IMR-90 (cell line): Measurements from ENCODE around the gene CAMTA1. TPM values are rescaled to one million over a fixed set of nuclear protein-coding genes. Genes with fewer than 3 reads are reported as not detected.

Experiments used
- ATAC-seq: fragments of 200-7000 bp; cut with Tn5 transposase; 2 replicates; pipeline ENCODE4 v1.9.1; 2020; ENCODE audit warnings: low read depth, mild to moderate bottlenecking, moderate library complexity
- BruUV-seq: library from RNA; stranded (reverse); fragments of 400-500 nt; replicated peaks from 2 replicates; lab custom pipeline; 2021; lab: Mats Ljungman, UMichigan
- CTCF ChIA-PET: fragments of 300-600 bp; formaldehyde crosslinking; extraction: SDS; loops from one replicate; lab custom pipeline; 2021; ENCODE audit warnings: antibody characterized with exemption; lab: Yijun Ruan, JAX
- POLR2A ChIA-PET: fragments of 300-600 bp; sonication (Branson Sonifier 250); formaldehyde crosslinking; loops from one replicate; lab custom pipeline; 2022; ENCODE audit warnings: antibody characterized with exemption; ENCODE audit not compliant: unreplicated experiment; lab: Charles Lee
- DNase-seq: peaks from one replicate; pipeline ENCODE4 v3.0.0; 2013
- H2AFZ ChIP-seq: replicated peaks from 2 replicates; pipeline ENCODE3; 2013; ENCODE audit warnings: low read length, mild to moderate bottlenecking; ENCODE audit not compliant: poor library complexity
- H2AK5ac ChIP-seq: 2 replicates; pipeline ENCODE4 v1.6.1; 2013; ENCODE audit warnings: low read depth, low read length, inconsistent platforms
- H2AK9ac ChIP-seq: replicated peaks from 2 replicates; pipeline ENCODE3; 2013; ENCODE audit warnings: mild to moderate bottlenecking, low read depth, low read length, moderate library complexity; ENCODE audit not compliant: poor library complexity
- H2BK120ac ChIP-seq: 2 replicates; pipeline ENCODE4 v1.6.1; 2013; ENCODE audit warnings: low read depth, low read length, inconsistent platforms
- H2BK15ac ChIP-seq: 3 replicates; pipeline ENCODE4 v1.6.1; 2013; ENCODE audit warnings: low read depth, low read length, inconsistent platforms
- H2BK20ac ChIP-seq: 2 replicates; pipeline ENCODE4 v1.6.1; 2013; ENCODE audit warnings: low read depth, mild to moderate bottlenecking, inconsistent platforms, low read length, moderate library complexity
- H2BK5ac ChIP-seq: 2 replicates; pipeline ENCODE4 v1.6.1; 2013; ENCODE audit warnings: mild to moderate bottlenecking, low read depth, low read length, inconsistent platforms; ENCODE audit not compliant: poor library complexity, severe bottlenecking
- H3K14ac ChIP-seq: replicated peaks from 2 replicates; pipeline ENCODE4 v1.6.1; 2013; ENCODE audit warnings: low read depth, low read length, inconsistent platforms
- H3K18ac ChIP-seq: 2 replicates; pipeline ENCODE4 v1.6.1; 2013; ENCODE audit warnings: low read depth, low read length, control low read depth
- H3K23ac ChIP-seq: 2 replicates; pipeline ENCODE4 v1.6.1; 2013; ENCODE audit warnings: low read depth, low read length, inconsistent platforms
- H3K27ac ChIP-seq: 2 replicates; pipeline ENCODE4 v1.5.1; 2013; ENCODE audit warnings: mild to moderate bottlenecking, control low read depth, low read length; ENCODE audit not compliant: insufficient read depth
- H3K27me3 ChIP-seq: 2 replicates; pipeline ENCODE4 v1.6.1; 2013; ENCODE audit warnings: low read length; ENCODE audit not compliant: control insufficient read depth, insufficient read depth
- H3K36me3 ChIP-seq: 2 replicates; pipeline ENCODE4 v1.6.1; 2013; ENCODE audit warnings: low read length, mixed read lengths; ENCODE audit not compliant: control insufficient read depth, insufficient read depth
- H3K4ac ChIP-seq: 2 replicates; pipeline ENCODE4 v1.6.1; 2013; ENCODE audit warnings: low read depth, low read length, inconsistent platforms
- H3K4me1 ChIP-seq: 2 replicates; pipeline ENCODE4 v1.6.1; 2013; ENCODE audit warnings: low read length, mixed read lengths; ENCODE audit not compliant: control insufficient read depth, insufficient read depth
- H3K4me2 ChIP-seq: 2 replicates; pipeline ENCODE4 v1.6.1; 2013; ENCODE audit warnings: low read depth, mild to moderate bottlenecking, control low read depth, low read length, moderate library complexity
- H3K4me3 ChIP-seq: 2 replicates; pipeline ENCODE4 v1.5.1; 2013; ENCODE audit warnings: low read depth, mild to moderate bottlenecking, control low read depth, low read length, moderate library complexity; ENCODE audit not compliant: insufficient read depth
- H3K56ac ChIP-seq: 2 replicates; pipeline ENCODE4 v1.6.1; 2013; ENCODE audit warnings: low read length, inconsistent platforms; ENCODE audit not compliant: insufficient read depth; ENCODE audit errors: extremely low read depth
- H3K79me1 ChIP-seq, 2 experiments: 2 replicates each; pipeline ENCODE4 v1.6.1; 2013; ENCODE audit warnings: low read length in 2 of 2, inconsistent platforms in 1 of 2, low read depth in 1 of 2
- H3K9ac ChIP-seq: 2 replicates; pipeline ENCODE4 v1.6.1; 2013; ENCODE audit warnings: low read depth, low read length, control low read depth
- H3K9me1 ChIP-seq: 2 replicates; pipeline ENCODE4 v1.6.1; 2013; ENCODE audit warnings: low read length, inconsistent platforms; ENCODE audit not compliant: insufficient read depth
- H3K9me3 ChIP-seq: 2 replicates; pipeline ENCODE4 v1.6.1; 2013; ENCODE audit warnings: low read length; ENCODE audit not compliant: control insufficient read depth, insufficient read depth
- H4K20me1 ChIP-seq: 2 replicates; pipeline ENCODE4 v1.6.1; 2013; ENCODE audit warnings: low read length, inconsistent platforms; ENCODE audit not compliant: insufficient read depth
- H4K5ac ChIP-seq: 2 replicates; pipeline ENCODE4 v1.6.1; 2013; ENCODE audit warnings: mild to moderate bottlenecking, low read depth, low read length, control low read depth
- H4K8ac ChIP-seq, 2 experiments: 2 replicates each; pipeline ENCODE4 v1.6.1; 2013; ENCODE audit warnings: low read depth in 2 of 2, low read length in 2 of 2, control low read depth in 1 of 2, inconsistent platforms in 1 of 2
- H4K91ac ChIP-seq: 2 replicates; pipeline ENCODE4 v1.6.1; 2013; ENCODE audit warnings: low read depth, low read length, inconsistent platforms; ENCODE audit not compliant: insufficient read depth
- BHLHE40 ChIP-seq: fragments of 150-350 bp; IDR thresholded peaks from 2 replicates; pipeline ENCODE4 v1.6.1; 2016; ENCODE audit warnings: mild to moderate bottlenecking, low read depth, low read length
- CEBPB ChIP-seq: IDR thresholded peaks from 2 replicates; pipeline ENCODE4 v1.6.1; 2012; ENCODE audit warnings: low read depth, low read length, improper control_type of control experiment
- CHD1 ChIP-seq: IDR thresholded peaks from 2 replicates; pipeline ENCODE4 v1.6.1; 2012; ENCODE audit warnings: low read depth, low read length, improper control_type of control experiment
- CTCF ChIP-seq: conservative IDR thresholded peaks from 2 replicates; pipeline ENCODE4 v1.5.1; 2012; ENCODE audit warnings: mild to moderate bottlenecking, low read depth, low read length, improper control_type of control experiment
- ELK1 ChIP-seq: fragments of 150-350 bp; IDR thresholded peaks from 2 replicates; pipeline ENCODE4 v1.6.1; 2016; ENCODE audit warnings: low read depth, mild to moderate bottlenecking, low read length, moderate library complexity, borderline replicate concordance
- FOS ChIP-seq: fragments of 150-350 bp; IDR thresholded peaks from 2 replicates; pipeline ENCODE4 v1.6.1; 2016; ENCODE audit warnings: low read depth, low read length
- MAFK ChIP-seq: IDR thresholded peaks from 2 replicates; pipeline ENCODE4 v1.6.1; 2012; ENCODE audit warnings: low read depth, low read length, improper control_type of control experiment
- MAZ ChIP-seq: IDR thresholded peaks from 2 replicates; pipeline ENCODE4 v1.6.1; 2012; ENCODE audit warnings: low read depth, mild to moderate bottlenecking, low read length, improper control_type of control experiment, moderate library complexity, borderline replicate concordance
- MXI1 ChIP-seq: IDR thresholded peaks from 2 replicates; pipeline ENCODE4 v1.6.1; 2012; ENCODE audit warnings: low read depth, mild to moderate bottlenecking, low read length, moderate library complexity, borderline replicate concordance
- NFE2L2 ChIP-seq: fragments of 150-350 bp; IDR thresholded peaks from 2 replicates; pipeline ENCODE4 v1.6.1; 2016; ENCODE audit warnings: low read depth, mild to moderate bottlenecking, low read length
- POLR2A ChIP-seq: IDR thresholded peaks from 2 replicates; pipeline ENCODE4 v1.6.1; 2012; ENCODE audit warnings: mild to moderate bottlenecking, low read depth, low read length
- RAD21 ChIP-seq: IDR thresholded peaks from 2 replicates; pipeline ENCODE4 v1.6.1; 2012; ENCODE audit warnings: low read length, improper control_type of control experiment
- RCOR1 ChIP-seq: IDR thresholded peaks from 2 replicates; pipeline ENCODE4 v1.6.1; 2012; ENCODE audit warnings: mild to moderate bottlenecking, low read length, improper control_type of control experiment; ENCODE audit not compliant: insufficient replicate concordance
- RFX5 ChIP-seq: IDR thresholded peaks from 2 replicates; pipeline ENCODE4 v1.8.0; 2012; ENCODE audit warnings: low read depth, mild to moderate bottlenecking, low read length, moderate library complexity
- SMC3 ChIP-seq: fragments of 150-350 bp; IDR thresholded peaks from 2 replicates; pipeline ENCODE4 v1.6.1; 2016; ENCODE audit warnings: low read depth, mild to moderate bottlenecking, antibody characterized with exemption, low read length, moderate library complexity
- USF2 ChIP-seq: fragments of 150-350 bp; IDR thresholded peaks from 2 replicates; pipeline ENCODE4 v1.6.1; 2017; ENCODE audit warnings: mild to moderate bottlenecking, antibody characterized with exemption, low read length, low read depth
- WGBS, 2 experiments: methylation state at CpG; one replicate each; pipeline versions ENCODE4 v1.1.5 to v1.1.7; 2013; ENCODE audit warnings: missing lambda C conversion rate in 2 of 2; ENCODE audit not compliant: insufficient read length in 1 of 2; ENCODE audit errors: extremely low coverage in 2 of 2; 5-methylcytosine and 5-hydroxymethylcytosine counted together
- dilution Hi-C: fragments of 300-500 bp; cut with HindIII; formaldehyde crosslinking; loops from one replicate; pipeline ENCODE4 v1.14.3; 2018; ENCODE audit warnings: low sequenced_read_pairs; ENCODE audit not compliant: unreplicated experiment
- in situ Hi-C: fragments of 300-500 bp; cut with MboI; formaldehyde crosslinking; loops from 3 replicates; pipeline ENCODE4 v1.14.3; 2019; ENCODE audit warnings: low sequenced_read_pairs, inconsistent platforms, mixed read lengths
- intact Hi-C: fragments of 100-400 bp; cut with micrococcal nuclease; formaldehyde crosslinking; loops from 2 replicates; pipeline ENCODE4 v1.10.0; 2022
- polyA plus RNA-seq, 3 experiments: library from polyadenylated mRNA; depleted of rRNA; stranded (reverse); fragments of >200 nt; gene quantifications; 2 replicates each; pipeline ENCODE4 v1.2.3, GENCODE V29; 2012; ENCODE audit warnings: low replicate concordance in 1 of 3
- total RNA-seq: library from RNA; depleted of rRNA; stranded (reverse); fragments of >200 nt; gene quantifications from 2 replicates; pipeline ENCODE4 v1.2.3, GENCODE V29; 2012

The CAMTA1 gene
- total and polyA plus RNA-seq, 2 of the 4 experiments (the other 2 are of a cell fraction), result 35.5 to 74.3 TPM

GRCh38 chr1:7570311-7570710 is 785.1 kb downstream of the CAMTA1 start:
- CTCF ChIA-PET, result no interaction called here
- ATAC-seq (no peak), DNase-seq (no peak)
- Histone ChIP-seq H2BK5ac (no peak overlapping the region), H4K20me1 (no peaks in the 10 kb centered on the region), H3K18ac (no peak overlapping the region), H2AK9ac (no peak overlapping the region), H3K9me1 (no peaks in the 10 kb centered on the region), H2BK120ac (no peak overlapping the region), H2BK15ac (no peak overlapping the region), H3K56ac (no peak overlapping the region), H2AK5ac (no peak overlapping the region), H3K4ac (no peak overlapping the region), H2BK20ac (no peak overlapping the region), H3K4me1 (no peaks in the 10 kb centered on the region), H3K36me3 (no peaks in the 10 kb centered on the region), H4K5ac (no peak overlapping the region), H2AFZ (no peak overlapping the region), H3K23ac (no peak overlapping the region), H4K91ac (no peak overlapping the region), H4K8ac (no peak overlapping the region), H3K9me3 (no peaks in the 10 kb centered on the region), H3K27ac (no peak overlapping the region), H3K79me1 (no peaks in the 10 kb centered on the region), H3K27me3 (peaks cover 2% of the 10 kb centered on the region; the same call in 1 of the 2 replicates), H3K4me2 (no peak overlapping the region), H3K4me3 (no peak overlapping the region), H3K9ac (no peak overlapping the region), H3K14ac (no peak overlapping the region)
- intact Hi-C loops (no loop called here), in situ Hi-C loops (no loop called here), dilution Hi-C loops (no loop called here)
- no peak for TF ChIP-seq BHLHE40
- TF ChIP-seq MAZ, result no peak
- TF ChIP-seq FOS, result no peak
- TF ChIP-seq CEBPB, result no peak
- TF ChIP-seq MAFK, result no peak
- no peak for TF ChIP-seq RCOR1
- TF ChIP-seq MXI1, result no peak
- TF ChIP-seq RAD21, result no peak
- TF ChIP-seq ELK1, result no peak
- TF ChIP-seq USF2, result no peak
- TF ChIP-seq CTCF, result no peak
- no peak for TF ChIP-seq NFE2L2
- TF ChIP-seq POLR2A, result no peak
- no peak for TF ChIP-seq RFX5
- TF ChIP-seq SMC3, result no peak
- TF ChIP-seq CHD1, result no peak
- POLR2A ChIA-PET, result interaction anchor here (0.6 kb wide), 1 partner anchor 40 kb away, joined by 3 read pairs; no protein-coding TSS in a partner anchor
- WGBS, 2 experiments, result no CpG with 5 or more reads among the region's 5 CpGs
- BruUV-seq, result no TSS peak
